ENCODE results near the gene KDM8. TPM values are rescaled to one million over a fixed set of nuclear protein-coding genes. Genes with fewer than 3 reads are reported as not detected.
A peak's percentile ranks its signal among the peaks of the same experiment; 100 is the strongest.

The KDM8 gene
- total RNA-seq, 1 experiment from 2014 or later = 5.0 TPM

DNA sequence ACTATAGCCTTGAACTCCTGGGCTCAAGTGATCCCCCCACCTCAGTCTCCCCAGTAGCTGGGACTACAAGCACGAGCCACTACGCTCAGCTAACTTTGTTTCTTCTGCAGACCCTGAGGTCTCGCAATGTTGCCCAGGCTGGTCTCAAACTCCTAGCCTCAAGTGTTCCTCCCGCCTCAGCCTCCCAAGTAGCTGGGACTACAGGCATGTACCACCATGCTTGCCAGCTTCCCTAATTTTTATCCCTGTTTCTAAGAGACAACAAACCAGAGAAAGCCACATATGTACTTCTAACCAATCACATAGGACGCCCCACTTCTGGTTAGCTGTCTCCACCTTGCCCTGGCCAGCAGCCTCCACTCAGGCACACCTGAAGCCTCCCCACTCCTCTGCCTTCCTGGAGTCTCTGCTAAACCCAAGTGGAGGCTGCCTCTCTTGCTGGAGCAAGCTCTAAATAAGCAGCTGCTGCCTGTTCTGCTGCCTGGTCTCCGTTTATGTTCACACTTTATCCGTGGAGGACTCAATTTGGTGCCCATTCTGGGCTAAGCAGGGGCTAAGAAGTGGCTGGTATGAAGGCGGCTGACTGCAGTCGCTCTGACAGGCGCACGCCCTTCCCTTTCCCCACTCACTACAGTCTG is 40.5 kb downstream of the KDM8 start:
- H3K9ac ChIP-seq (ENCODE audit: low read length) = peak overlapping the region; percentile 29; the same call in 1 of the 2 replicates
- intact Hi-C loops (cut with micrococcal nuclease) = no loop called here
- no peak for ATAC-seq
- ChIA-PET CTCF (no interaction called here), POLR2A (ENCODE audit: unreplicated experiment) (no interaction called here)
- H3K9me3 ChIP-seq (ENCODE audit: low read length) = no peaks in the 10 kb centered on the region
- H3K27me3 ChIP-seq (ENCODE audit: low read length) = no peaks in the 10 kb centered on the region
- H3F3A ChIP-seq (ENCODE audit: low read length, unreplicated experiment) = no peaks in the 10 kb centered on the region
- no peaks in the 10 kb centered on the region for H3K9me2 ChIP-seq (replicated peaks; ENCODE audit: low read length)
- no peaks in the 10 kb centered on the region for H4K20me1 ChIP-seq (ENCODE audit: low read length)
- H3K36me3 ChIP-seq (ENCODE audit: low read depth, low read length) = no peaks in the 10 kb centered on the region
- no TSS peak for BruUV-seq (replicated peaks)
- H3K4me1 ChIP-seq (ENCODE audit: insufficient read depth, low read length) = peaks cover 48% of the 10 kb centered on the region
- DNase-seq = no peak
- TF ChIP-seq EZH2phosphoT487 (IDR thresholded peaks at IDR 0.05; ENCODE audit: borderline replicate concordance, low read length) = no peak
- TF ChIP-seq, protein P1, sequence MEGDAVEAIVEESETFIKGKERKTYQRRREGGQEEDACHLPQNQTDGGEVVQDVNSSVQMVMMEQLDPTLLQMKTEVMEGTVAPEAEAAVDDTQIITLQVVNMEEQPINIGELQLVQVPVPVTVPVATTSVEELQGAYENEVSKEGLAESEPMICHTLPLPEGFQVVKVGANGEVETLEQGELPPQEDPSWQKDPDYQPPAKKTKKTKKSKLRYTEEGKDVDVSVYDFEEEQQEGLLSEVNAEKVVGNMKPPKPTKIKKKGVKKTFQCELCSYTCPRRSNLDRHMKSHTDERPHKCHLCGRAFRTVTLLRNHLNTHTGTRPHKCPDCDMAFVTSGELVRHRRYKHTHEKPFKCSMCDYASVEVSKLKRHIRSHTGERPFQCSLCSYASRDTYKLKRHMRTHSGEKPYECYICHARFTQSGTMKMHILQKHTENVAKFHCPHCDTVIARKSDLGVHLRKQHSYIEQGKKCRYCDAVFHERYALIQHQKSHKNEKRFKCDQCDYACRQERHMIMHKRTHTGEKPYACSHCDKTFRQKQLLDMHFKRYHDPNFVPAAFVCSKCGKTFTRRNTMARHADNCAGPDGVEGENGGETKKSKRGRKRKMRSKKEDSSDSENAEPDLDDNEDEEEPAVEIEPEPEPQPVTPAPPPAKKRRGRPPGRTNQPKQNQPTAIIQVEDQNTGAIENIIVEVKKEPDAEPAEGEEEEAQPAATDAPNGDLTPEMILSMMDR (conservative IDR thresholded peaks at IDR 0.05; ENCODE audit: low read depth, low read length) = no peak
- TF ChIP-seq EZH2 (IDR thresholded peaks at IDR 0.05; ENCODE audit: low read length, unreplicated experiment) = no peak
- no peak overlapping the region for H2AFZ ChIP-seq (ENCODE audit: low read length)
- peaks cover 22% of the 10 kb centered on the region for H3K79me2 ChIP-seq (ENCODE audit: low read length)
- peak overlapping the region; percentile 77 for H3K27ac ChIP-seq (ENCODE audit: low read length)
- no peak overlapping the region for H3K4me3 ChIP-seq (ENCODE audit: low read length)
- peak overlapping the region; percentile 70; the same call in 1 of the 2 replicates for H3K4me2 ChIP-seq (ENCODE audit: low read length)

GRCh38 chr16:27244363-27244755 is 41.0 kb downstream of the KDM8 start:
- Histone ChIP-seq H3K27me3 (ENCODE audit: low read length) (no peaks in the 10 kb centered on the region), H3F3A (ENCODE audit: low read length, unreplicated experiment) (no peaks in the 10 kb centered on the region), H4K20me1 (ENCODE audit: low read length) (no peaks in the 10 kb centered on the region), H3K4me1 (ENCODE audit: insufficient read depth, low read length) (peaks cover 53% of the 10 kb centered on the region), H3K4me3 (ENCODE audit: low read length) (no peak overlapping the region), H3K9me3 (ENCODE audit: low read length) (no peaks in the 10 kb centered on the region), H3K36me3 (ENCODE audit: low read depth, low read length) (no peaks in the 10 kb centered on the region), H3K9me2 (replicated peaks; ENCODE audit: low read length) (no peaks in the 10 kb centered on the region), H3K27ac (ENCODE audit: low read length) (no peak overlapping the region), H3K9ac (ENCODE audit: low read length) (no peak overlapping the region), H3K79me2 (ENCODE audit: low read length) (peaks cover 22% of the 10 kb centered on the region), H3K4me2 (ENCODE audit: low read length) (no peak overlapping the region), H2AFZ (ENCODE audit: low read length) (no peak overlapping the region)
- BruUV-seq (replicated peaks) = no TSS peak
- intact Hi-C loops (cut with micrococcal nuclease) = no loop called here
- POLR2A ChIA-PET (ENCODE audit: unreplicated experiment) = no interaction called here
- TF ChIP-seq EZH2 (IDR thresholded peaks at IDR 0.05; ENCODE audit: low read length, unreplicated experiment) = no peak
- TF ChIP-seq EZH2phosphoT487 (IDR thresholded peaks at IDR 0.05; ENCODE audit: borderline replicate concordance, low read length) = no peak
- TF ChIP-seq, protein P1 (conservative IDR thresholded peaks at IDR 0.05; ENCODE audit: low read depth, low read length) = no peak
- CTCF ChIA-PET = no interaction called here
- ATAC-seq (no peak), DNase-seq (no peak)
